HG03558 (cell line): Measurements from ENCODE around the gene MRPL38.

ENCODE experiments used
- ATAC-seq: cut with Tn5 transposase; IDR thresholded peaks from one replicate; pipeline ENCODE4 v1.9.1; 2021; ENCODE audit warnings: moderate number of reproducible peaks; ENCODE audit not compliant: unreplicated experiment; ENCODE audit errors: extremely low read depth

Gene MRPL38

GRCh38 chr17:75920045-75920560, 15.4 kb upstream of the MRPL38 start:
- no peak for ATAC-seq

GRCh38 chr17:75919611-75920010, 14.9 kb upstream of the MRPL38 start:
- no peak for ATAC-seq

DNA sequence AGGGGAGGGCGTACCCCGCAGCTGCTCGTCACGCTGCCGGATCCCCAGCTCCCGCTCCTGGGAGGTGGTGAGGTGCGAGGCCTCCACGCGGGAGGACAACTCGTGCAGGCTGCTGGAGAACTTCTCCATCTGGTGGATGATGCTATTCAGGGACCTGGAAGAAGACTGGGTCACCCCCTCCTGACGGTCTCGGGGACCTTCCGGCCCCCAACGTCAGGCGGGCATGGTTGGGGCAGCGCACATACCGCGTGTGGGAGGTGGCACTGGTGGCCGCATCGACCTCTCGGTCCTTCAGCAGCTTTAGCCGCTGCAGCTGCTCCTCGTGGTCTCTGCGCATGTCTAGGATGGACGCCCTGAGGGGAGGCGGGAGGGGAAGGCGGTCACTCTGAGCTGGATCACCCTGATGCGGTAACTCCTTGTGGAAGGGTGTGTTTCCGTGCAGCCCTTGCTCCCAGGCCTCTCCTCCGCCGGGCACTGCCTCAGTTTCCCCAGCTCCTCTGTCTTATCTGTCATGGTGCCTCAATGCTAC, 13.3 kb upstream of the MRPL38 start:
- ATAC-seq, result no peak

DNA sequence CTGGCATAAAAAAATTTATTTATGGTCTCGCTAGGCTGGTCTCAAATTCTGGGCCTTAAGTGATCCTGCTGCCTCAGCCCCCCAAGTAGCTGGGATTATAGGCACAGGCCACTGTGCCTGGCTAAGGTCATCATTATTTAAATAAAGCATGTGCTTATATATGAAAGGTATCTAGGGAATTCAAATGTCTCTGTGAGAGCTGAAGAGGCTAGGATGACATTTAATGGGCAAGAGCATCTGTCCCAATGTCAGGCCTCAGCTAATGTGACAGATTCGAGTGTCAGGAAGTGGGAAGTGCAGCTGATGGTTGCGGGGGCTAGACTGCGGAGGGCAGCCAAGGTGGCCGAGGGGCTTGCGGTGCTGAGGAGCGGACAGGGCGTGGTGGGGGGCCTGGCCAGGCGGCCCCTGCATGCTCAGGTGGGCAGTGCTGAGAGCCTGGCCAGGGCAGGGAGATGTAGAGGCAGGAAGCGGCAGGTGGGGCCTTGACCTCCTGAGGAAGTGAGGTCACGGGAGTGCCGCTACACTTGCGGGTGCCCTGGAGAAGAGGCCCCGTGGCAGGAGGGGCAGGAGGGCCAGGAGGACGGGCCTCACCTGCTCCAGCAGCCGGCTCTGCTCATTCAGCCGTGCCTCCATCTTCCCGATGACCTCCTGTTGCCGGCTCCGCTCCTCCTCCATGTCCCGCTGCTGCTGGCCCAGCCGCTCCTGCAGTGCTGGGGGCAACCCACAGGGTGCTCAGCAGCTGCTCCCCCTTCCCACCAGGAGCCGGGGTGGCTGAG, 12.6 kb upstream of the MRPL38 start:
- no peak for ATAC-seq

GRCh38 chr17:75915268-75915667, 10.6 kb upstream of the MRPL38 start:
- no peak for ATAC-seq

DNA sequence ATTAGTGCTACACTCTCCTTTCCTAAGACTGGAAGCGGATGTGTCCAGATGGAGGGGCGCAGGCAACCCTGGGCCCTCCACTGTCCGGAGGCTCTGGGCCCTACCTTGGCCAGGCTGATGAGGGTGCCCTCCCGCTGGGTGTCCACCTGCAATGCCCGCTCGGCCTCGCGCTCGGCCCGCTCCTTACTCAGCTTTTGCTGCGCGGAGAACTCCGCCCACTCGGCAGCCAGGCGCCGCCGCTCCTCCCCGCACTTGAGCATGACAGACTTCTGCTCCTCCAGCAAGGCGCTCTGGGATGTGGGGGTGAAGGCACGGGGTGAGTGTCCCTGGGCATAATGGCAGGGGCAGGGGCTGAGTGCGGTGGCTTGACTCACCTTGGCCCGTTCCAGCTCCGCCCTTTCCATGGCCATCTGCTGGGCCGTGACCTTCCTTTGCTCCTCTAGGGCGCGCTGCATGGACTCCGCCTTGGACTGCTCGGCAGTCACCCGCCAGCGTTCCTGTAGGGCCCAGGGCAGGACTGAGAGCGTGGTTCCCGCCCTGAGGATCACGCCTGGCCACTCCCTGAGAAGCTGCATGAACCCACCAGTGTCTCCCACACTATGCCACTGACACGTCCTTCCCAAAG, 10.1 kb upstream of the MRPL38 start:
- no peak for ATAC-seq

- no peak for ATAC-seq
Observed at GRCh38 chr17:75913537-75914210, 9.0 kb upstream of the MRPL38 start.

- ATAC-seq, result no peak
Observed at GRCh38 chr17:75910699-75911098, 6.0 kb upstream of the MRPL38 start.

GRCh38 chr17:75909812-75910274, 5.2 kb upstream of the MRPL38 start:
- ATAC-seq, result no peak

DNA sequence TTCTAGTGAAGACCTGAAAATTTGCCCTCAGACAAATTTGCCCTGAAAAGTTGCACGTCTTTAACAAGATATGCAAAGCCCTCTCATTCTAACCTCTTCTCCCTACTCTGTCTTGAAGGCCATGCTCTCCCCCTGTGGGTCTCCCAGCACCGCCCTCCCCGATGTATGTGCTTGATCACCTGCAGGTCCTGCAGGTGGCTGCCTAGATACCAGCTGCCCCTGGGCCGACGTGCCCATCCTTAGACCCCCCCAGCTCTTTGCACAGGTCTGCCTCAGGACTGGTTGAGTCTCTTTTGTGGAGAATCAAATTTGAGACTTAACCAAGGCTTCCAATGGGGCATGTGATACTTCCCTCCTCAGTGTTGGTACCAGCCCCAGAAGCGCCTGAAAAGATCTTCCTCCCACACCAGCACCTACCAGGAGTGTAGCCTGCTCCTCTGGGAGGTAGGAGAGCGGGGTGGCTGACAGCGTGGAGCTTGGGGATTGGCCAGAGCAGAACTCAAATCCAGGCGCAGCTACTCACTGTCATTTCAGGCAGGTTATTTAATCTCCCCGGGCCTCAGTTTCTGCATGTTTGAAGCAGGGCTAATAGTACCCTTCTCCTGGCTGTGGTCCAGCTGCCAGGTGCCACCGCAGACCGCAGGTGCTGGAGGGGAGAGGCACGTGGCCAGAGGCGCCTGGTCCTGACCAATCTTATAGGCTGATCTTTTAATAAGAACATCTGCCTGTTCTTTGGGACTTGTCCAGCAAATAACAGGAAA, 4.5 kb upstream of the MRPL38 start:
- ATAC-seq, result no peak

- no peak for ATAC-seq
Observed at GRCh38 chr17:75908201-75908600, 3.5 kb upstream of the MRPL38 start.

DNA sequence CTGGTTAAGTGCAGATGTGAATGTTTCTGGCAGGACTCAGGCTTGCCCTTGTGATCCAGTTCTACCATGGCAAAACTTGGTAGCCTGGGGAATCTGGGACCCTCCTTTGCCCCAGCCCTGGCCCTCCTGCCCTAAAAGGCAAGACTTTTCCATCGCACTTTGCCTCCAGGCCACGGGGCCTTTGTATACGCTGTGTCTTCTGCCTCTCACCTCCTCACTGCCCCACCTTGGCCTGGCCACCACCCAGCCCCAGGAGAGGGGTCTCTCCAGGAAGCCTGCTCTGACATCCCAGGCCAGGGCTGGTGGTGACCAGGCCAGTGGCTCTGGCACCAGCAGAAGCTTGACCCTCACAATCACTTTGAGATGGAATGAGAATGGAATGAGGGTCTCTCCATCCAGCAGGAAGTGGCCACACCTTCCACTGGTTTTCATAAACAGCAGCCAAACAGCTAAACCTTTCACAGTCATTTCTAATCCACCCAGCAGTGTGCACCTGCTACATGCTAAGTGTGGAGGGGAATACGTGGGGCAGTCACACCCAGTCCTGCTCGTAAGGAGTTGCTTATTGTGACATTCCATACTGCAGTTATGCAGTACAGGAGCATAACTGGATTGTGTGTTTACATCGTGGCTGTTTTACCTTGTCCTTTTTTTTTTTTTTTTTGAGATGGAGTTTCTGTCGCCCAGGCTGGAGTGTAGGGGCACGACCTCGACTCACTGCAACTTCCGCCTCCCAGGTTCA, 1.6 kb upstream of the MRPL38 start:
- ATAC-seq, result no peak

- ATAC-seq, result no peak
Observed at GRCh38 chr17:75902406-75902805, 2.3 kb downstream of the MRPL38 start.

GRCh38 chr17:75901727-75902126, 3.0 kb downstream of the MRPL38 start:
- ATAC-seq, result no peak

GRCh38 chr17:75900691-75901533, 3.8 kb downstream of the MRPL38 start:
- no peak for ATAC-seq

- ATAC-seq, result no peak
Observed at GRCh38 chr17:75899767-75900468, 4.8 kb downstream of the MRPL38 start.

DNA sequence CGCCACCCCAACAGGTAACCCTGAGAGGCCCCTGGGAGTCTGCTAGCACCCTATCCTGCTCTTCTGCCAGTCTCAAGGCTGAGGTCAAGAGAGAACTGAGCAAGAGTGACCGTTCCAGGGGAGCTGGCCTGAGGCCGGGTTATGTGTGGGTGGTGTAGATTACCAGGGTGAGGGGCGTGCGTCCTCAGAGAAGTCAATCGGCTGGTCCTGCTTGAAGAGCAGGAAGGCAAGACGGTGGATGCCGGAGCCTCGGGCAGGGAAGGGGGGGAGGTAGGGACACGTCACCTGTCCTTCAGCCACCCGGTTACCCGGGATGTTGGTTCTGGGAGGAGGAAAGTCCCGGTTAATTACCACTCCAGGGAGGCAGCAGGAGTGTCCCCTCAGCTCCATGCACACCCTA, 5.3 kb downstream of the MRPL38 start:
- ATAC-seq, result no peak

- ATAC-seq, result no peak
Observed at GRCh38 chr17:75898791-75899190, 5.9 kb downstream of the MRPL38 start.
